HUES64 (cell line): ENCODE measurements around the gene XYLT1.
"Not testable (repeated sequence)": the region's sequence is repeated elsewhere in the genome, so short reads cannot be mapped to it uniquely, and the experiment has no call there.

Experiments used
- H3K27ac ChIP-seq: 2 replicates; pipeline ENCODE4 v1.7.0; 2013; ENCODE audit warnings: low read depth, low read length, inconsistent platforms
- H3K27me3 ChIP-seq: 2 replicates; pipeline ENCODE4 v1.6.1; 2013; ENCODE audit warnings: mild to moderate bottlenecking, low read length; ENCODE audit not compliant: insufficient read depth
- H3K36me3 ChIP-seq: 2 replicates; pipeline ENCODE4 v1.6.1; 2013; ENCODE audit warnings: mild to moderate bottlenecking, low read length; ENCODE audit not compliant: insufficient read depth
- H3K4me1 ChIP-seq: 2 replicates; pipeline ENCODE4 v1.6.1; 2013; ENCODE audit warnings: mild to moderate bottlenecking, low read length, moderate library complexity; ENCODE audit not compliant: insufficient read depth
- H3K4me3 ChIP-seq: 2 replicates; pipeline ENCODE4 v1.5.1; 2013; ENCODE audit warnings: mild to moderate bottlenecking, low read length, moderate library complexity
- H3K9ac ChIP-seq: 2 replicates; pipeline ENCODE4 v1.6.1; 2013; ENCODE audit warnings: mild to moderate bottlenecking, low read depth, low read length
- H3K9me3 ChIP-seq: 2 replicates; pipeline ENCODE4 v1.6.1; 2013; ENCODE audit warnings: low read depth, low read length; ENCODE audit not compliant: insufficient read depth
- WGBS: fragments of 150-250, 120-280 bp; methylation state at CpG from one replicate; pipeline ENCODE4 v1.1.7; 2013; ENCODE audit warnings: missing lambda C conversion rate; 5-methylcytosine and 5-hydroxymethylcytosine counted together

XYLT1 gene

GRCh38 chr16:17482341-17482740 is 11.6 kb upstream of the XYLT1 start:
- not testable (repeated sequence) for H3K9me3 ChIP-seq, H3K27ac ChIP-seq
- WGBS, result 90% methylated on average over 4 of the region's 4 CpGs

GRCh38 chr16:17481736-17482135 is 11.0 kb upstream of the XYLT1 start:
- 94% methylated on average over 2 of the region's 2 CpGs for WGBS
- H3K36me3 ChIP-seq, result no peaks in the 10 kb centered on the region

More at GRCh38 chr16:17482341-17482740, 11.6 kb upstream of the XYLT1 start:
- not testable (repeated sequence) for H3K9ac ChIP-seq, H3K27me3 ChIP-seq, H3K4me3 ChIP-seq, H3K36me3 ChIP-seq, H3K4me1 ChIP-seq

GRCh38 chr16:17477260-17477545 is 6.4 kb upstream of the XYLT1 start:
- H3K9me3 ChIP-seq, H3K27me3 ChIP-seq, H3K27ac ChIP-seq, H3K4me1 ChIP-seq, H3K9ac ChIP-seq, H3K4me3 ChIP-seq, H3K36me3 ChIP-seq: not testable (repeated sequence)
- WGBS, result 94% methylated on average over 6 of the region's 6 CpGs

More at GRCh38 chr16:17481736-17482135, 11.0 kb upstream of the XYLT1 start:
- Histone ChIP-seq H3K4me1 (0 out of 2 replicates have a peak, but pooled peaks cover 3% of the 10 kb centered on the region), H3K27ac (no peak overlapping the region), H3K9ac (no peak overlapping the region), H3K27me3 (no peaks in the 10 kb centered on the region), H3K4me3 (no peak overlapping the region), H3K9me3 (no peaks in the 10 kb centered on the region)

- 44% methylated on average over 11 of the region's 11 CpGs for WGBS
- Histone ChIP-seq H3K9ac (no peak overlapping the region), H3K4me3 (no peak overlapping the region), H3K4me1 (peaks cover 9% of the 10 kb centered on the region), H3K27me3 (no peaks in the 10 kb centered on the region), H3K27ac (no peak overlapping the region), H3K36me3 (no peaks in the 10 kb centered on the region), H3K9me3 (no peaks in the 10 kb centered on the region)
These were observed 5.9 kb upstream of the XYLT1 start for GRCh38 chr16:17476414-17477259.

GRCh38 chr16:17475104-17475503 is 4.3 kb upstream of the XYLT1 start:
- peaks cover 15% of the 10 kb centered on the region for H3K4me1 ChIP-seq
- H3K9me3 ChIP-seq, result no peaks in the 10 kb centered on the region
- H3K27me3 ChIP-seq, result peaks cover 5% of the 10 kb centered on the region
- H3K36me3 ChIP-seq, result no peaks in the 10 kb centered on the region
- 86% methylated on average over 7 of the region's 7 CpGs for WGBS
- no peak overlapping the region for H3K4me3 ChIP-seq
- no peak overlapping the region for H3K27ac ChIP-seq
- H3K9ac ChIP-seq, result no peak overlapping the region

- 83% methylated on average over 13 of the region's 13 CpGs for WGBS
These were observed 3.8 kb upstream of the XYLT1 start for GRCh38 chr16:17474572-17474971.

GRCh38 chr16:17474037-17474436 is 3.3 kb upstream of the XYLT1 start:
- no peak overlapping the region for H3K27ac ChIP-seq
- peaks cover 15% of the 10 kb centered on the region for H3K27me3 ChIP-seq
- H3K4me1 ChIP-seq, result peaks cover 22% of the 10 kb centered on the region
- WGBS, result 84% methylated on average over 4 of the region's 4 CpGs
- H3K9me3 ChIP-seq, result no peaks in the 10 kb centered on the region
- H3K9ac ChIP-seq, result no peak overlapping the region
- no peak overlapping the region for H3K4me3 ChIP-seq
- H3K36me3 ChIP-seq, result no peaks in the 10 kb centered on the region

More at GRCh38 chr16:17474572-17474971, 3.8 kb upstream of the XYLT1 start:
- Histone ChIP-seq H3K9me3 (no peaks in the 10 kb centered on the region), H3K27ac (no peak overlapping the region), H3K27me3 (peaks cover 10% of the 10 kb centered on the region), H3K4me1 (peaks cover 17% of the 10 kb centered on the region), H3K9ac (no peak overlapping the region), H3K4me3 (no peak overlapping the region), H3K36me3 (no peaks in the 10 kb centered on the region)

- H3K9ac ChIP-seq, result no peak overlapping the region
- 83% methylated on average over 15 of the region's 15 CpGs for WGBS
- no peaks in the 10 kb centered on the region for H3K9me3 ChIP-seq
- peaks cover 23% of the 10 kb centered on the region for H3K27me3 ChIP-seq
- no peaks in the 10 kb centered on the region for H3K36me3 ChIP-seq
- H3K4me3 ChIP-seq, result peak overlapping the region; percentile 67
- H3K4me1 ChIP-seq, result peaks cover 39% of the 10 kb centered on the region
- no peak overlapping the region for H3K27ac ChIP-seq
These were observed 1.1 kb upstream of the XYLT1 start for GRCh38 chr16:17471719-17472461.

GRCh38 chr16:17470182-17470907 is 415 bp downstream of the XYLT1 start:
- Histone ChIP-seq H3K27me3 (peaks cover 23% of the 10 kb centered on the region), H3K9me3 (no peaks in the 10 kb centered on the region), H3K4me1 (peaks cover 49% of the 10 kb centered on the region), H3K4me3 (peak overlapping the region; percentile 67), H3K9ac (peak overlapping the region; percentile 53), H3K27ac (no peak overlapping the region), H3K36me3 (no peaks in the 10 kb centered on the region)
- 1% methylated on average over 88 of the region's 95 CpGs for WGBS

- Histone ChIP-seq H3K27ac (no peak overlapping the region), H3K4me1 (peaks cover 49% of the 10 kb centered on the region), H3K9me3 (no peaks in the 10 kb centered on the region), H3K4me3 (peak overlapping the region; percentile 67), H3K9ac (peak overlapping the region; percentile 53), H3K36me3 (no peaks in the 10 kb centered on the region), H3K27me3 (peaks cover 23% of the 10 kb centered on the region)
- 2% methylated on average over 16 of the region's 16 CpGs for WGBS
These were observed 999 bp downstream of the XYLT1 start for GRCh38 chr16:17469741-17470181.
